HG02943 (cell line): Measurements from ENCODE around the gene TGFBI.

ENCODE experiments used
- ATAC-seq: cut with Tn5 transposase; IDR thresholded peaks from one replicate; pipeline ENCODE4 v1.9.1; 2021; ENCODE audit warnings: mild to moderate bottlenecking, low read depth, moderate library complexity; ENCODE audit not compliant: unreplicated experiment

TGFBI gene

GRCh38 chr5:136028782-136029742, at the start of gene TGFBI:
Gene TGFBI (plus strand): TSS chr5:136028988. CDS start chr5:136029056, 68 bp downstream.
- no peak for ATAC-seq

- ATAC-seq: no peak
These were observed 49.8 kb upstream of the TGFBI start for GRCh38 chr5:135978993-135979392.

DNA sequence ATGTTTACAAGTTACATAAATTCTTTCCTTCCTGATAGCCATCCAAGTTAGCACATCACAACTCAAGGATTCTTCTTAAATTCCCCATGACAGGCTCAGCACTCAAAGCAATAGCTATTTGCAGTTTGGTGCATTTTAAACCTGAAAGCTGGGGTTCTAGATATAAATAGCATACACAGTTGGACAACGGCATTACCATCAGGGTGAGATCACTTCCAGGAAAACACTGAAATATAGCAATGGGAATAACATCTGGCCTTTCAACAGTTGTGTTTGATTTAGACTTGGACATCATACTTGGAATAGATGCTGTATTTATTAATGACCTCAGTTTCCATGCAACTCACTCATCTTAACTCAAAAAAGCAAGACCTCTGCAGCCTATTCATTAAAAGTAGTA, 49.3 kb upstream of the TGFBI start:
- no peak for ATAC-seq

- ATAC-seq: no peak
These were observed 48.2 kb upstream of the TGFBI start for GRCh38 chr5:135980620-135981019.

GRCh38 chr5:135985951-135986350, 42.8 kb upstream of the TGFBI start:
- no peak for ATAC-seq

- no peak for ATAC-seq
These were observed 42.4 kb upstream of the TGFBI start for GRCh38 chr5:135986401-135986800.

DNA sequence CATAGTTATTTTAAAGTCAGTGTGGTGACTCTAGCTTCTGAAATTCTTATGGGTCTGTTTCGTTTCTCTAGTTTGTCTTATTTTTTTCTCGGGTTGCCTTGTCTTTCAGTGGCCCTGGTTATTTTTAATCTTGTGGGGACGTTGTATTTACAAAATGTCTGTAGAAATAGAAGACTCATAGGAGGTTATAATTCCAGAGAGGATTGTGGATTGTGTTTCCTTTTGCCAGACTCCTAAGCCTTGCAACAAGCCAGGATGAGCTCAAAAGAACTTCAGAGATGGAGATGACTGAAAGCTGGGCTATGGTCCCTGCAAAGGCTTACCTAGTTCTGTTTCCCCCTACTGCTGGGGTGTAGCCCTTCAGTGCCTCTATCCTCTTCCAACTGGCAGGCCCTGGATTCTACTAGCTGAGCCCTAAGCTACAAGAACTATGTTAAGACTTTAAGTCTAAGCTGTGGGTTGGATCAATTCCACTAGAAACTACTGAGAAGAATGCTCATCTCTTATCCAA, 41.8 kb upstream of the TGFBI start:
- ATAC-seq: no peak

- no peak for ATAC-seq
These were observed 40.2 kb upstream of the TGFBI start for GRCh38 chr5:135988546-135988945.

- no peak for ATAC-seq
These were observed 39.1 kb upstream of the TGFBI start for GRCh38 chr5:135989686-135990085.

- no peak for ATAC-seq
These were observed 38.1 kb upstream of the TGFBI start for GRCh38 chr5:135990528-135991255.

DNA sequence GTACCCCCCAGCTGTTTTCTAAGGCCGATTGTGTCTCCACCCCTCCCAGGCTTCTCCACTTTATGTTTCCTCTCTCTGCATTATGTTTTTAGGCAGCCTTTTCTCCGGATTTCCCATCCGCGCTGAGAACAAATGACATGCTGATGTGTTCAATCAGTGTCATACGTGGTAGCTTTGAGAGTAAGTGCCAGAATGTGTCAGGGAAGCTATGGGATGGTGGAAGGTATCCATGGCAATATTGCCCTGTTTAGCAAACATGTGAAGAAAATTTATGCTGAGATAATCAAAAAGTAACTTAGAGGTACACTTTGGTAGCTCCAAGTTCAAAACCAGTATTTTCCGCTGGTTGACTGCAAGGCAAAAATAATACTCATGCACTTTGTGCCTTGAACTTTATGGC, 37.4 kb upstream of the TGFBI start:
- ATAC-seq: no peak

DNA sequence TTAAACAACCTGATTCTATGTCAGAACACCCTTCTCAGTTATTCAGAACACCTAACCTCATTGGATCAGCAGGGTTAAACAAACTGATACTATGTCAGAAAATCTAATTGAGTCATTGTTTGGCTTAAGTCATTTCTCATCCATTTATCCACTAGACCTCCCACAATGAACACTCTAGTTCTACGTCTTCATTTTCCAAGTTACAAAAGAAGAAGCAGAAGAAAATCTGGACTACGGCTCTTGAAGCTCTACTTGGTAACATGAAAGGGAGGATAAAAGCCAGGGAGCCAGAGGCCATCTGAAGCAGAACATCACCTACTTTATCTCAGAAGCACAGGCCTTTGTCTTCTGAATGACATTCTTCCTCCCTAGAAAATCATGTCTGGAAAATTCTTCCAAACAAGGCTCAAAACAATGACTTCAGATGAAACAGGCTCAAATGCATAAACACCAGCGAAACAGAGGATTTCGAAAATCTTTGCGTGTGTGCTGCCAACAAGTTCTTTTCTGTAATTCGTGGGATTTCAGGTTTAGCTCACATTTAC, 35.4 kb upstream of the TGFBI start:
- ATAC-seq: no peak

DNA sequence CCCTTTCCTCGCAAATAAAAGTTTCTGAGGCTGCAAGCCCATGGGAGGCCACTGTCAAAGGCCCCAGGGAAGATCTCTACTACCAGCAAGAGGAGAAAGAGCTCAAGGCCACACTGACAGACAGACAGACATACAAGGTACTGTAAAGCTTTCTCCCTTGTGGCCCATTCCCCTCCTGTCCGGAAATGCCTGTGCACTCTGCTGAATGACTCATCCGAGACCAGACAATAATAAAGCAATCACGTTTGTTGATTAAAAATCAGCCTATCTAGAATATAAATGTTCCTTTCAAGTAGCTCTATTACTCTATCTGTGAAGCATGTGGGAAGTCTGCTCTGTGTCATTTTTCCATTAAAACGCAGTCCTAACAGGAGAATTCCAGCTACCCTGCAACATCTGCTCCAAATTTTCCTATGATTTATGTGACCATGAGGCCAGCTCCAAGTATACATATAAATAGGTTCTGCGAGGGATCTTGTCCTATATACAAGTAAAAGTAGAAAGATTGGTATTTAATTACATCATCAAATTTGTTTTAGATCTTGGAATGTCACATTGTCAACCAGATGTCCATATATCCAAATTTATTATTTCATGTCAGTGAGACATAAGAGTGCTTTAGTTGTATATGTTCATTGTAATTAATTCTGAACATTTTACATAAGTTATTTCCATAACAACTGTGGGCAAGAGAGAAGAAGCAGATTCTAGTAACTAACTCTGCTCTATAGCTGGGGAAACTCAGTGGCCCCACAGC, 34.7 kb upstream of the TGFBI start:
- no peak for ATAC-seq

DNA sequence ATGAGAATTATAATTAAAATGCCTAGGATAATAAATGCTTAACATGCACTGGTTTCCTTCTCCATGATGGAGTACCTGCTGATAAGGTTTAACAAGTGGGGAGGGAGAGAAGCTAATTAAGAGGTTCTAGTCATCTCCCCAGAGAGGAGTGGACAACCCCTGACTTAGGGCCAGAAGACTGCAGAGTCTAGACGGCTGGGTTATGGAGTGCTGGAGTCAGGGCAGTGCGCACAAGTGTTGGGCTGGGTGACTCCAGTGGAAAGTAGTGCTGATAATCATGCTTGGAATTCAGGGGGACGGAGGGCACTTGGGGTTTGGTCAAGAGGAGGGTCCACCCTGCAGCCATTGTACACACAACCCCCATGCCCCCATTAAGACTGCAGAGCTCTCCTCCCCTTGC, 32.8 kb upstream of the TGFBI start:
- ATAC-seq: no peak

DNA sequence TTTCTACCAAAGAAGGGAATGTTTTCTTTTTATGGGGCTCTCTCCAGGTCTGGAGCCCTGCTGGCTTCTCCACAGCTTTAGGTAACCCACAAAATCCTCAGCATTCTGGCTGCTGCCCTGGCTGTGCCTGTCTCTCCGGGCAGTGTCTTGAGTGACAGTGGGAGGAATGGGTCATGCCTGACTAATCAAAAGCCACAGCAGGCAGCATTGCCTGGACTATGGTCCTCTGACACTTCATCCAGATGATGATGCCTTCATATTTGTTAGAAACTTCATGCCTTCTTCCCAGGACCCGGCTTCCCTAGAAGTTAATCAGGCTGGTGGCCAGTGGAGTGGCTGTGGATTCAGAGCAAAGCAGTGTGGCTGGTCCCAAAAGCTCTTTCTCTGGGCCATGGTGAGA, 32.2 kb upstream of the TGFBI start:
- ATAC-seq: no peak

DNA sequence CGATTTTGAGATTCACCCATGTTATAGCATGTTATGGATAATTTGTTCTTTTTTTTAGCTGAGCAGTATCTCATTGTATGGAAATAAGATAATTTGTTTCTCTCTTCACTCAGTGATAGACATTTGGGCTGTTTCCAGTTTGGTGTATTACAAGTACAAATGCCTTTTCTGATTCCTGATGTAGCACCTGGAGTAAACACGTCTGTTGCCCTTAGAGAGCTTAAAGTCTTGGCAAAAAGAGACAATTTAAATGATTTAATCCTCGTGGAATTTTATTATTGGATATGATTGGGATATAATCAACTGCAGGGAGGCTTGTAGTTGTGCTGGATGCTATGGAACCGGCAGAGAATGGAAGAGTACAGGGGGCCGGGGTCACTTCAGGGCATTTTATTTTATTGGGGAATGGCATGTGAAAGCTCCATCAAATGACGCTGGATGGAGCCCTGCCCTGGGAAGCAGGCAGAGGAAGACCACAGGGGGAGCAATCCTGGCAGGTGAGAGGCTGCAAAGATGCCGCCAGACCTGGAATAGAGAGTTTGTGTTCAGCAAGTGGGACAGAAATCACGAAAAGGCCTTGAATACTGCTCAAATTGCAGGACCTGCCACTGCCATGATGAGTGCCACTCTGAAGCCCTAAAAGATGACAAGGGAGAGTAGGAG, 31.0 kb upstream of the TGFBI start:
- ATAC-seq: no peak

GRCh38 chr5:135998889-135999288, 29.9 kb upstream of the TGFBI start:
- ATAC-seq: no peak

- ATAC-seq: no peak
These were observed 29.2 kb upstream of the TGFBI start for GRCh38 chr5:135999406-136000139.

DNA sequence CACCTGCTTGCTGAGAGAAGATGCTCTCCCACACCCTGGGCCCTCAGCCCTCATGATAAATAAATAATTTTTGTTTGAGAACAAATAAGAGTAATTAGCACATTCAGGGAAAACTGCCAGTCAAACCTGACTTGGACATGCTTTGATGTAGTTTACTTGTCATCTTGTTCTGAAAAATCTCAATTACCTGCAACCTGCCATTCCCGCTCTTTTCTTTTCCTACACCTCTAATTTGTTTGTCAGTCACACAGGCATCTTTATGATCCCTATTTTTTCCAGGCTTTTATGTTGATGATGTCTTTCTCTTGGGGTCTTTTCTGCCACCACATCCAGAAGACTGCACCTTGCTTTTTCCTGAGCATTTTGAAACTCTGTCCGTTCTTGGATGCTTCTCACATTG, 28.6 kb upstream of the TGFBI start:
- no peak for ATAC-seq
